CD14-positive monocyte (primary cell): ENCODE measurements around the gene ENOSF1. TPM values are rescaled to one million over a fixed set of nuclear protein-coding genes. Genes with fewer than 3 reads are reported as not detected.

Experiments
- DNase-seq, 3 donors: peaks; one replicate each; pipeline ENCODE4 v3.0.0-alpha.2; 2011 to 2022
- H2AFZ ChIP-seq: 2 replicates; pipeline ENCODE4 v1.6.0; 2012; ENCODE audit warnings: mild to moderate bottlenecking, low read depth, low read length, inconsistent platforms; ENCODE audit not compliant: insufficient read depth, poor library complexity, severe bottlenecking
- H3K27ac ChIP-seq, 2 donors: 1 replicate in 1 of 2; 2 replicates in 1 of 2; pipeline ENCODE4 v1.5.1; 2012 to 2013; ENCODE audit warnings: low read length in 2 of 2, control low read depth in 1 of 2, inconsistent platforms in 1 of 2, low read depth in 1 of 2, mild to moderate bottlenecking in 1 of 2
- H3K27me3 ChIP-seq, 2 donors: one replicate each; pipeline versions ENCODE4 v1.6.0 to v1.6.1; 2011 to 2013; ENCODE audit warnings: low read length in 2 of 2; ENCODE audit not compliant: control insufficient read depth in 2 of 2, insufficient read depth in 2 of 2
- H3K36me3 ChIP-seq, 2 donors: replicated peaks in 1 of 2; 1 replicate in 1 of 2; 2 replicates in 1 of 2; pipeline versions ENCODE4 v1.5.1 to v1.6.1; 2012 to 2013; ENCODE audit warnings: low read length in 2 of 2, control low read depth in 1 of 2, inconsistent platforms in 1 of 2, mild to moderate bottlenecking in 1 of 2; ENCODE audit not compliant: insufficient read depth in 2 of 2, control insufficient read depth in 1 of 2
- H3K4me1 ChIP-seq, 2 donors: 1 replicate in 1 of 2; 2 replicates in 1 of 2; pipeline versions ENCODE4 v1.5.1 to v1.6.1; 2012 to 2013; ENCODE audit warnings: low read length in 2 of 2, control low read depth in 1 of 2, inconsistent platforms in 1 of 2, mild to moderate bottlenecking in 1 of 2, moderate library complexity in 1 of 2; ENCODE audit not compliant: insufficient read depth in 2 of 2, control insufficient read depth in 1 of 2
- H3K4me2 ChIP-seq: replicated peaks from 2 replicates; pipeline ENCODE3; 2012; ENCODE audit warnings: low read length, moderate library complexity, mild to moderate bottlenecking; ENCODE audit not compliant: poor library complexity, severe bottlenecking; ENCODE audit errors: extremely low read depth
- H3K4me3 ChIP-seq, 3 experiments: fragments of 200-600 bp in 1 of 3; sonication (generic) in 1 of 3; replicated peaks in 1 of 3; 1 replicate in 2 of 3; 2 replicates in 1 of 3; pipeline ENCODE4 v1.5.1; 2011 to 2013; ENCODE audit warnings: low read length in 3 of 3, mild to moderate bottlenecking in 3 of 3, control low read depth in 2 of 3, low read depth in 2 of 3, inconsistent platforms in 1 of 3, moderate library complexity in 1 of 3
- H3K79me2 ChIP-seq: 2 replicates; pipeline ENCODE4 v1.6.0; 2012; ENCODE audit warnings: mild to moderate bottlenecking, control low read depth, inconsistent platforms, low read length, moderate library complexity; ENCODE audit not compliant: insufficient read depth
- H3K9ac ChIP-seq: 2 replicates; pipeline ENCODE4 v1.6.0; 2017; ENCODE audit warnings: low read length, mild to moderate bottlenecking; ENCODE audit not compliant: insufficient read depth, poor library complexity, severe bottlenecking
- H3K9me3 ChIP-seq, 2 donors: replicated peaks in 1 of 2; 1 replicate in 1 of 2; 2 replicates in 1 of 2; pipeline versions ENCODE4 v1.5.1 to v1.6.1; 2012 to 2013; ENCODE audit warnings: low read length in 2 of 2, control low read depth in 1 of 2; ENCODE audit not compliant: control insufficient read depth in 1 of 2, insufficient read depth in 1 of 2
- H4K20me1 ChIP-seq: 2 replicates; pipeline ENCODE4 v1.6.0; 2012; ENCODE audit warnings: mild to moderate bottlenecking, low read length, control low read depth, moderate library complexity; ENCODE audit not compliant: insufficient read depth
- H3K27ac Mint-ChIP-seq, 7 donors: one replicate each; pipeline ENCODE4 v1.8.0; 2020; ENCODE audit warnings: mild to moderate bottlenecking in 7 of 7, mixed read lengths in 7 of 7, moderate library complexity in 6 of 7, inconsistent platforms in 2 of 7
- H3K27me3 Mint-ChIP-seq, 3 donors: one replicate each; pipeline ENCODE4 v1.8.0; 2021 to 2022; ENCODE audit warnings: low read depth in 3 of 3, mild to moderate bottlenecking in 3 of 3, mixed read lengths in 3 of 3, moderate library complexity in 3 of 3, inconsistent platforms in 1 of 3
- H3K36me3 Mint-ChIP-seq, 2 donors: one replicate each; pipeline ENCODE4 v1.8.0; 2020; ENCODE audit warnings: mixed read lengths in 2 of 2, inconsistent platforms in 1 of 2, mild to moderate bottlenecking in 1 of 2
- H3K4me1 Mint-ChIP-seq: one replicate; pipeline ENCODE4 v1.8.0; 2020; ENCODE audit warnings: mild to moderate bottlenecking, mixed read lengths
- H3K4me3 Mint-ChIP-seq, 2 donors: one replicate each; pipeline ENCODE4 v1.8.0; 2020; ENCODE audit warnings: mild to moderate bottlenecking in 2 of 2, mixed read lengths in 2 of 2, moderate library complexity in 1 of 2
- H3K9me3 Mint-ChIP-seq, 7 donors: one replicate each; pipeline ENCODE4 v1.8.0; 2020 to 2022; ENCODE audit warnings: mixed read lengths in 7 of 7, mild to moderate bottlenecking in 6 of 7, moderate library complexity in 6 of 7, inconsistent platforms in 2 of 7
- CTCF ChIP-seq: fragments of 200-600 bp; IDR thresholded peaks from one replicate; pipeline ENCODE4 v1.8.0; 2022; ENCODE audit warnings: antibody characterized with exemption, mild to moderate bottlenecking
- WGBS: methylation state at CpG from one replicate; pipeline ENCODE4 v1.1.5; 2013; ENCODE audit warnings: missing lambda C conversion rate; ENCODE audit not compliant: insufficient coverage; 5-methylcytosine and 5-hydroxymethylcytosine counted together
- intact Hi-C, 2 donors: fragments of 100-400 bp; cut with micrococcal nuclease; formaldehyde crosslinking; loops; one replicate each; pipeline versions ENCODE4 v1.15.0 to v1.15.1; 2023
- polyA plus RNA-seq, 3 donors: library from polyadenylated mRNA; depleted of rRNA in 1 of 3; unstranded in 2 of 3; stranded (reverse) in 1 of 3; fragments of 300-500 nt in 2 of 3; fragments of >200 nt in 1 of 3; fragmentation: Illumina TruSeq in 2 of 3; gene quantifications; 1 replicate in 2 of 3; 2 replicates in 1 of 3; pipeline ENCODE4 v1.2.3, GENCODE V29; 2012 to 2021

ENOSF1 gene
- polyA plus RNA-seq, 3 donors: 2.2 to 11.6 (median 2.3) TPM

- no peaks in the 10 kb centered on the region for H3K27me3 ChIP-seq
- Mint-ChIP-seq H3K27ac (no peak overlapping the region), H3K4me1 (no peaks in the 10 kb centered on the region), H3K36me3 (peaks cover 41 to 48% of the 10 kb centered on the region in 2 donors), H3K27me3 (no peaks in the 10 kb centered on the region), H3K9me3 (no peaks in the 10 kb centered on the region), H3K4me3 (no peak overlapping the region)
- no peak overlapping the region for H2AFZ ChIP-seq
- H3K4me1 ChIP-seq: no peaks in the 10 kb centered on the region
- intact Hi-C loops: no loop called here
- 95% methylated on average over 13 of the region's 14 CpGs for WGBS
- H3K4me3 ChIP-seq: no peak overlapping the region
- H3K79me2 ChIP-seq: no peaks in the 10 kb centered on the region
- DNase-seq: no peak
- TF ChIP-seq CTCF: no peak
- H3K9ac ChIP-seq: no peak overlapping the region
- H3K27ac ChIP-seq: no peak overlapping the region
- no peak overlapping the region for H3K4me2 ChIP-seq
- H4K20me1 ChIP-seq: no peaks in the 10 kb centered on the region
- H3K9me3 ChIP-seq: no peaks in the 10 kb centered on the region
- H3K36me3 ChIP-seq: peaks cover 9 to 59% of the 10 kb centered on the region in 2 donors
Measured at GRCh38 chr18:677951-678381, 34.5 kb downstream of the ENOSF1 start.

GRCh38 chr18:677145-677544, 35.3 kb downstream of the ENOSF1 start:
- TF ChIP-seq CTCF: no peak
- no peaks in the 10 kb centered on the region for H3K27me3 Mint-ChIP-seq
- Histone ChIP-seq H3K9ac (no peak overlapping the region), H3K36me3 (peaks cover 16 to 65% of the 10 kb centered on the region in 2 donors), H3K79me2 (no peaks in the 10 kb centered on the region), H3K27ac (no peak overlapping the region), H3K4me1 (no peaks in the 10 kb centered on the region), H3K4me2 (no peak overlapping the region), H2AFZ (no peak overlapping the region), H3K9me3 (no peaks in the 10 kb centered on the region), H3K4me3 (no peak overlapping the region), H3K27me3 (no peaks in the 10 kb centered on the region), H4K20me1 (no peaks in the 10 kb centered on the region)
- 100% methylated on average over 1 of the region's 4 CpGs for WGBS
- DNase-seq: no peak
- intact Hi-C loops: no loop called here
- no peak overlapping the region for H3K4me3 Mint-ChIP-seq
- no peaks in the 10 kb centered on the region for H3K9me3 Mint-ChIP-seq
- no peaks in the 10 kb centered on the region for H3K4me1 Mint-ChIP-seq
- H3K36me3 Mint-ChIP-seq: peaks cover 46 to 56% of the 10 kb centered on the region in 2 donors
- peak overlapping the region in 1 of 7 donors; percentile 65 for H3K27ac Mint-ChIP-seq
